GM11168 (cell line): ENCODE results near the gene OCRL.

Experiments
- in situ Hi-C: fragments of 300-500 bp; cut with MboI; formaldehyde crosslinking; loops from one replicate; pipeline ENCODE4 v1.12.0; 2022; ENCODE audit warnings: low sequenced_read_pairs; ENCODE audit not compliant: unreplicated experiment

Gene OCRL

GRCh38 chrX:129540068-129540653, at the start of gene OCRL:
Gene OCRL, plus strand, starts transcription at chrX:129540259. Its CDS starts 181 bp downstream, at chrX:129540440.
- in situ Hi-C loops = no loop called here

- in situ Hi-C loops = no loop called here
Measured at GRCh38 chrX:129490330-129490729, 49.7 kb upstream of the OCRL start.

- in situ Hi-C loops = no loop called here
Measured at GRCh38 chrX:129493643-129494042, 46.4 kb upstream of the OCRL start.

GRCh38 chrX:129494887-129495286, 45.2 kb upstream of the OCRL start:
- in situ Hi-C loops = no loop called here

- in situ Hi-C loops = no loop called here
Measured at GRCh38 chrX:129495900-129496299, 44.2 kb upstream of the OCRL start.

GRCh38 chrX:129496625-129497024, 43.4 kb upstream of the OCRL start:
- in situ Hi-C loops = no loop called here

GRCh38 chrX:129497146-129497843, 42.8 kb upstream of the OCRL start:
- in situ Hi-C loops = no loop called here

GRCh38 chrX:129510331-129510730, 29.7 kb upstream of the OCRL start:
- in situ Hi-C loops = no loop called here

- in situ Hi-C loops = no loop called here
Measured at GRCh38 chrX:129511689-129512088, 28.4 kb upstream of the OCRL start.

GRCh38 chrX:129512409-129512808, 27.6 kb upstream of the OCRL start:
- in situ Hi-C loops = no loop called here

- in situ Hi-C loops = no loop called here
Measured at GRCh38 chrX:129516402-129516801, 23.7 kb upstream of the OCRL start.

- in situ Hi-C loops = no loop called here
Measured at GRCh38 chrX:129520151-129520550, 19.9 kb upstream of the OCRL start.

GRCh38 chrX:129522184-129523078, 17.6 kb upstream of the OCRL start:
- in situ Hi-C loops = no loop called here

GRCh38 chrX:129523079-129523911, 16.8 kb upstream of the OCRL start, which contains the start of gene SMARCA1:
Gene SMARCA1, minus strand, starts transcription at chrX:129523490. Its CDS starts 120 bp downstream, at chrX:129523370.
- in situ Hi-C loops = no loop called here

GRCh38 chrX:129524250-129524850, 15.7 kb upstream of the OCRL start:
- in situ Hi-C loops = no loop called here

- in situ Hi-C loops = no loop called here
Measured at GRCh38 chrX:129525162-129525561, 14.9 kb upstream of the OCRL start.

GRCh38 chrX:129525896-129526295, 14.2 kb upstream of the OCRL start:
- in situ Hi-C loops = no loop called here

- in situ Hi-C loops = no loop called here
Measured at GRCh38 chrX:129529685-129530281, 10.3 kb upstream of the OCRL start.

- in situ Hi-C loops = no loop called here
Measured at GRCh38 chrX:129530410-129530809, 9.6 kb upstream of the OCRL start.
